ENCODE measurements around the gene AHCYL2.
"Not testable (repeated sequence)": the region's sequence is repeated elsewhere in the genome, so short reads cannot be mapped to it uniquely, and the experiment has no call there.

AHCYL2 gene

GRCh38 chr7:129348023-129348740 lies 123.4 kb downstream of the AHCYL2 start:
- no peak for TF ChIP-seq CTCF (IDR thresholded peaks at IDR 0.05; ENCODE audit: insufficient read depth, low read length, poor library complexity, severe bottlenecking)
- TF ChIP-seq EZH2phosphoT487 (conservative IDR thresholded peaks at IDR 0.05; ENCODE audit: low read length): no peak
- no peak overlapping the region for H3K4me3 ChIP-seq (ENCODE audit: insufficient read depth, low read length, poor library complexity, severe bottlenecking)
- no peaks in the 10 kb centered on the region for H3K79me2 ChIP-seq (ENCODE audit: insufficient read depth, low read length)

DNA sequence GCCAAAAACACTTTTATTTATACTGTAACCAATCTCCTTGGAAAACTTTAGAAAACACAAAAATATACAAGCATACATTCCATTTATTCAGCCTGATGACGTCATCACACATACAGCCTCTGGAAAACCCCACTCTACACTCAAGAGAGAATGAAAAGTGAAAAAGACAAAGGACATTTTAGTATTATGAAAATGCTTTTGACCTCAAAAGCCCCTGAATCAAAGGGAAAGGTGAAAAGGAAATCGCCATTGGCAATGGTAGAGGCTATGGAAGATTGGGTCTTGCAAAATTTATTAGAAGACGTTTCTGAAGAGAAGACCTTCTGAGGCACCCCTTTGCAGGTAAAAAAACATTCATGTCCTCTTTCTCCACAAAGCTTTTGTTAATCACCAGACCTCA lies 126.5 kb downstream of the AHCYL2 start:
- TF ChIP-seq EZH2phosphoT487 (conservative IDR thresholded peaks at IDR 0.05; ENCODE audit: low read length) (no peak), CTCF (IDR thresholded peaks at IDR 0.05; ENCODE audit: insufficient read depth, low read length, poor library complexity, severe bottlenecking) (no peak)
- Histone ChIP-seq H3F3A (ENCODE audit: insufficient read depth) (no peaks in the 10 kb centered on the region), H3K9me3 (ENCODE audit: insufficient read depth, low read length) (no peaks in the 10 kb centered on the region), H4K20me1 (ENCODE audit: low read depth, low read length) (no peaks in the 10 kb centered on the region), H3K36me3 (ENCODE audit: low read length) (no peaks in the 10 kb centered on the region), H3K9me2 (replicated peaks; ENCODE audit: insufficient read depth, low read length) (no peaks in the 10 kb centered on the region), H3K27me3 (ENCODE audit: low read length) (no peaks in the 10 kb centered on the region), H2AFZ (ENCODE audit: low read depth, low read length, severe bottlenecking) (no peak overlapping the region), H3K9ac (ENCODE audit: low read length) (no peak overlapping the region), H3K27ac (ENCODE audit: low read depth, low read length) (no peak overlapping the region), H3K79me2 (ENCODE audit: insufficient read depth, low read length) (no peaks in the 10 kb centered on the region), H3K4me2 (ENCODE audit: low read depth, low read length, poor library complexity, severe bottlenecking) (no peak overlapping the region), H3K4me3 (ENCODE audit: insufficient read depth, low read length, poor library complexity, severe bottlenecking) (no peak overlapping the region)

More at GRCh38 chr7:129348023-129348740, 123.4 kb downstream of the AHCYL2 start:
- Histone ChIP-seq H3K36me3 (ENCODE audit: low read length) (no peaks in the 10 kb centered on the region), H3K27ac (ENCODE audit: low read depth, low read length) (no peak overlapping the region), H4K20me1 (ENCODE audit: low read depth, low read length) (no peaks in the 10 kb centered on the region), H3K9me2 (replicated peaks; ENCODE audit: insufficient read depth, low read length) (no peaks in the 10 kb centered on the region), H2AFZ (ENCODE audit: low read depth, low read length, severe bottlenecking) (no peak overlapping the region), H3K9ac (ENCODE audit: low read length) (no peak overlapping the region), H3F3A (ENCODE audit: insufficient read depth) (no peaks in the 10 kb centered on the region), H3K9me3 (ENCODE audit: insufficient read depth, low read length) (no peaks in the 10 kb centered on the region), H3K4me2 (ENCODE audit: low read depth, low read length, poor library complexity, severe bottlenecking) (no peak overlapping the region), H3K27me3 (ENCODE audit: low read length) (no peaks in the 10 kb centered on the region)

GRCh38 chr7:129353104-129353503 lies 128.3 kb downstream of the AHCYL2 start:
- not testable (repeated sequence) for H3K9me2 ChIP-seq (replicated peaks; ENCODE audit: insufficient read depth, low read length); H3K9ac ChIP-seq (ENCODE audit: low read length); H3K79me2 ChIP-seq (ENCODE audit: insufficient read depth, low read length); H3K27ac ChIP-seq (ENCODE audit: low read depth, low read length); H3K9me3 ChIP-seq (ENCODE audit: insufficient read depth, low read length); H3K4me3 ChIP-seq (ENCODE audit: insufficient read depth, low read length, poor library complexity, severe bottlenecking); H4K20me1 ChIP-seq (ENCODE audit: low read depth, low read length); H3K27me3 ChIP-seq (ENCODE audit: low read length); H2AFZ ChIP-seq (ENCODE audit: low read depth, low read length, severe bottlenecking); H3F3A ChIP-seq (ENCODE audit: insufficient read depth); H3K4me2 ChIP-seq (ENCODE audit: low read depth, low read length, poor library complexity, severe bottlenecking); H3K36me3 ChIP-seq (ENCODE audit: low read length)

DNA sequence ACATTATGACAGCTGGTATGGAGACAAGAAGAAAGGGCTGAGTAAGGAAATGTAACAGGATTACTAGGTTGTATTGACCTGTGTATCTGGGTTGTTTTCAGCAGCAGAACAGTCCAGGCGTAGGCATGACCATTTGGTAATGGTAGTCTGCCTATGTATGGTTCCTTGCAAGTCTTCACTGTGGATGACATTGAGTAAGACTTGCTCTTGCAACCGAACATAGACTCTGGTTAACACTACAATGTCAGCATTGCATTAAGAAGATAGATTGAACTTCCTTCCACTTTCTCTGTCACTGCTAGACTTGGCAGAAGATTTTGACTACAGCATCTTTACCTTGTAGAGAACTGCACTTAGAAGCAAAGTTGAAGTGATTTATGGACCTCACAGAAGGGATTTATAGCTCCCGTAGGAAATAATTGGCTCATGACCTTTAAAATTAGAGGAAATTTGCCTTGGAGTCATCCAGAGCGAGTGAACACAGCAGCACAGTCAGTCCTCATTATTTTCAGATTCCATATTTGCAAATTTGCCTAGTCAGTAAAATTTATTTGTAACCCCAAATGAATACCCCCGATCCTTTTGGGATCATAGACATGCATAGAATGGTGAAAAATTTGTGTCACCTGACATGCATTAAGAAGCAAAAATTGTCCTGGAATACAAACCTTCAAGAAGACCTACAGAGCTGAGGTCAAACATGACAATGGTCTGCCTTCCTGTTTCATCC lies 129.8 kb downstream of the AHCYL2 start:
- H3K9ac ChIP-seq (ENCODE audit: low read length): no peak overlapping the region
- no peaks in the 10 kb centered on the region for H3K27me3 ChIP-seq (ENCODE audit: low read length)
- H4K20me1 ChIP-seq (ENCODE audit: low read depth, low read length): no peaks in the 10 kb centered on the region
- H3K9me3 ChIP-seq (ENCODE audit: insufficient read depth, low read length): no peaks in the 10 kb centered on the region
- no peaks in the 10 kb centered on the region for H3K79me2 ChIP-seq (ENCODE audit: insufficient read depth, low read length)
- H3F3A ChIP-seq (ENCODE audit: insufficient read depth): no peaks in the 10 kb centered on the region
- TF ChIP-seq EZH2phosphoT487 (conservative IDR thresholded peaks at IDR 0.05; ENCODE audit: low read length) (no peak), CTCF (IDR thresholded peaks at IDR 0.05; ENCODE audit: insufficient read depth, low read length, poor library complexity, severe bottlenecking) (no peak)
- H2AFZ ChIP-seq (ENCODE audit: low read depth, low read length, severe bottlenecking): no peak overlapping the region
- no peaks in the 10 kb centered on the region for H3K9me2 ChIP-seq (replicated peaks; ENCODE audit: insufficient read depth, low read length)
- no peaks in the 10 kb centered on the region for H3K36me3 ChIP-seq (ENCODE audit: low read length)
- no peak overlapping the region for H3K27ac ChIP-seq (ENCODE audit: low read depth, low read length)
- H3K4me3 ChIP-seq (ENCODE audit: insufficient read depth, low read length, poor library complexity, severe bottlenecking): no peak overlapping the region
- no peak overlapping the region for H3K4me2 ChIP-seq (ENCODE audit: low read depth, low read length, poor library complexity, severe bottlenecking)

Measured in SU-DHL-6 (cell line).